HG02970 (cell line): ENCODE results near the gene IRF2BPL.

Source experiments
- ATAC-seq: cut with Tn5 transposase; IDR thresholded peaks from one replicate; pipeline ENCODE4 v1.9.1; 2021; ENCODE audit warnings: mild to moderate bottlenecking, moderate library complexity, moderate number of reproducible peaks; ENCODE audit not compliant: unreplicated experiment, low FRiP score

The IRF2BPL gene

DNA sequence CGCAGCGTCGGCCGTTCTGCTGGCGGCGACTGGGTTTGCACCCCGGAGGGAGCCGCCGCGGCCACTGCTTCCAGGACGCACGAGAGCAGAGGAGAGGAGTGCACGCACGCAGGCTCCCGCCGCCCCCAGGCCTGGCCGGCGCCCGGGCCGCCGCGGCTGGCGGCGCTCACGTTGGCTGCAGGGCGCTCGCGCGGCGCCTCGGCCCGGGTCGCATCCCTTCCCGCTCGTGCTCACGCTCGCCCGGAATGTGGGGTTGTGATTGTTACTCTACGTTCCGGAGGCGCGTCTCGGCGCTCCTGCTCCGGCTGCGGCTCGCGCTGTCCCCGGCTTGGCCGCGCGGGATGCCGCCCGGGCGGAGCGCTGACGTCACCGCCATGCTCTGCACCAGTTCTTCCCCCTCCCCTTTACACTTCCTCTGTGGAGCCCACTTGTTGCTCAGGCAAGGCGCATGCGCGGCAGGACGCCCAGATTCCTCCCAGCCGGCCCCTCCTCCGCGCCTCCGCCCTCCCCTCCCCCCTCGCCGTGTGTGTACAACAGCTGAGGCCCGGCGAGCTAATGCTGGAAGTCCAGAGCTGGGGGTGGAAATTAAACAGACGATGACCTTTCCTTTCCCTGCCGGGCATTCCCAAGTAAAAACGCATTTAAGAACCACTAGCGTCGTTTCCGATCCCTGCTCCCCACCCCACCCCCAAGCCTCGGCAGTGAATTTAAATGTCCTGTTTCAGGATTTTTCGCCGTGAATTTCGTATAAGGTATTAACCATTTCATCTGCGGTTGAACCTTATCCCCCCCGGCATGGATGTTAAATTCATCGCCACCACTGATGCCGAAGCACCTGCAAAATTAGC, at the start of gene IRF2BPL:
Gene IRF2BPL (minus strand): TSS at position 325 of the 848 bp plus-strand sequence. CDS start 916 bp downstream, outside the sequence.
- peak; percentile 77 for ATAC-seq

DNA sequence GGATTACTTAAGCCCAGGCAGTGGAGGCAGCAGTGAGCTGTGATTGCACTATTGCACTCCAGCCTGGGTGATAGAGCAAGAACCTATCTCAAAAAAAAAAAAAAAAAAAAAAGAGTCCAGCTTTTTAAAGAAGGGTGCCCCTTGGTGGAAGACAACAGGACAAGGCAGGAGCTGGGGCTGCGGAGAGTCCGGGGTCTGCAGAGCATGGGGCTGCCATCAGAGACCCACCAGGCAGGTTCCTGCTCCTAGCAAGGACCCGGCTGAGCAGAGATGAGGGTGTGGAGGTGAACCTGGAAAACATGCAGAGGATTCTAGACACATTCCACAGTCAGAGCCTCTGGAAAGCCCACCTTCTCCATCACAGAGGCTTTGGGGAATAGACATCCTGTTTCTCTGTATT, 48.5 kb upstream of the IRF2BPL start:
- ATAC-seq, result no peak

GRCh38 chr14:77076113-77076631, 47.7 kb upstream of the IRF2BPL start:
- ATAC-seq, result no peak

DNA sequence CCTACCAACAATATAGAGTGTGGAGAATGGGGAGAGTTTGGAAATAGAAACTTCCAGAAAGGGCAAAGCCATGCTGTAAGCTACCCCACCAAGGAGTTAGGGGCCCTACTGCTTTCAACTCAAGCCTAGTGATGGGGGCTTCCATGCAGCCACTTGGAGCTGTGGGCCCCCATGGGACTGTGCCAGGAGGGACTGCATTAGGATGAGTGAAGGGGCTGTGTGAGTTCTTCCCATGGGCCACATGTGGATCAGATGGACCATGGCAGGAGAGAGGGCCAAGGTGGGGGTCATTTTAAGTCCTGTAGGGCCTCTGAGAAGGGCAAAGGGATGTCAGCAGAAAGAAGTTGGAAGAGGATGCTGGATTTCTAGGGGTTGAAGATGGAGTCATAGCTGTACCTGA, 46.5 kb upstream of the IRF2BPL start:
- no peak for ATAC-seq

DNA sequence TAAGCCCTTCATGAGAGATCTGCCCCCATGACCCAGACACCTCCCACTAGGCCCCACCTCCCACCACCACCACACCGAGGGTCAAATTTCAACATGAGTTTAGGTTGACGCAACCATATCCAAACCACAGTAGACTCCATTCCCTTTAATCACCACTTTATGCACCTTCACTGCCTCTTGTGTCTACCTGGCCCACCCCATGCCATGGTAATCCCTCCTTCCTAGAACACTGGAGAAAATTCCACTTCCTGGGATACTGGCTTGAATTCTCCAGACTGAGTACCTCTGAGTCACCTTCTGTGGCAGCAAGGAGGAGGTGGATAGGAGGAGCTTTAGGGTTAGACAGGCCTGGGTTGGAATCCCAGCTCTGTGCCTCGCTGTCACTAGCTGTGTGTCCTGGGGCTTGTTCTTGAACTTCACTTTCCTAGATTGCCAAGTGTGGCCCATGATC, 43.5 kb upstream of the IRF2BPL start:
- ATAC-seq, result no peak

DNA sequence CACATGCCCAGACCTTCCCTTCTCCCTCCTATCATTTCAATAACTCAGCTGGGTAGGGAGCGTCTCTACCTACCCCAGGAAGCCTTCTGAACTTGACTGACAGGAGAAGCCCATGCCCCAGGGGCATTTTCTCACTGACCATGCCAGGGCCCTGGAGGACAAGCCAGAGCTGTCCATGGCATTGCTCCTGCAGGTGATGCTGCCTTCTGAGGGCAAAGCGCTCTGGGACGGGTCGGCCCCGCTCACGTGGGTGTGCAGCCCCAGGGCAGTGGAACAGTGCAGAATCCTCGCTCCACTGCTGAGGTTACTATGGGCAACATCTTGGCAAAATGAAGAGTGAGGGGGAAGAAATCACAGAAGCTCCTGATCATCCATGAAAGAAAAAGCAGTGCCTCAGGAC, 41.0 kb upstream of the IRF2BPL start:
- no peak for ATAC-seq

GRCh38 chr14:77068517-77069200, 40.2 kb upstream of the IRF2BPL start:
- ATAC-seq, result no peak

GRCh38 chr14:77067632-77068516, 39.4 kb upstream of the IRF2BPL start:
- no peak for ATAC-seq

DNA sequence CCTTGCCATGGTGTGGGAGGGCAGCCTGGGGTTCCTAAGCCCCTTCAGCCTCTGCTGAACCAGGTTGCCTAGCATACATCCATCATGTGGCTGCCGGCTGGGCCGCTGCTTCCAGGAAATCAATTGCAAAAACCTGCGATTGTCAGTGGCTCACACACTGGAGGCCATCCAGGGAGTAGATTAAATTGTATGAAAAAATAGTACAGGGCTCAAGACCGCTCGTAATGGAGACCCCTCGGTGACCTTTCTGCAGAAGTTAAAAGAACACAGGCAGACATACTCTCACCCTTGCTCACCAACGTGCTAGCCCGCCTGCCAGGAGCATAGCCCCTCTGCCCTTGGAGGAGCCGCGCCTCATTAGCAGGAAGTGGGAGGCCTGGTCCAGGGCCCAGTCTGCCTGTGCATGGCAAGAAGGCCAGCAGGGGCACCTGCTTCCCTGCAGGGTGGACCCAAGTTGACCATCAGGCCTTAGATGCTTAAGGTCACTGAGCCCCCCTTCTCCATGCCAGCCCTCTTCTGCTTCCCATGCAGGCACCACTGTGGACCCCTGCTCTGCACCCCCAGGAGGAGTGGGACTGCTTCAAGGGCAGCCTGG, 38.2 kb upstream of the IRF2BPL start:
- ATAC-seq, result no peak

- ATAC-seq, result no peak
Measured at GRCh38 chr14:77065851-77066577, 37.5 kb upstream of the IRF2BPL start.

DNA sequence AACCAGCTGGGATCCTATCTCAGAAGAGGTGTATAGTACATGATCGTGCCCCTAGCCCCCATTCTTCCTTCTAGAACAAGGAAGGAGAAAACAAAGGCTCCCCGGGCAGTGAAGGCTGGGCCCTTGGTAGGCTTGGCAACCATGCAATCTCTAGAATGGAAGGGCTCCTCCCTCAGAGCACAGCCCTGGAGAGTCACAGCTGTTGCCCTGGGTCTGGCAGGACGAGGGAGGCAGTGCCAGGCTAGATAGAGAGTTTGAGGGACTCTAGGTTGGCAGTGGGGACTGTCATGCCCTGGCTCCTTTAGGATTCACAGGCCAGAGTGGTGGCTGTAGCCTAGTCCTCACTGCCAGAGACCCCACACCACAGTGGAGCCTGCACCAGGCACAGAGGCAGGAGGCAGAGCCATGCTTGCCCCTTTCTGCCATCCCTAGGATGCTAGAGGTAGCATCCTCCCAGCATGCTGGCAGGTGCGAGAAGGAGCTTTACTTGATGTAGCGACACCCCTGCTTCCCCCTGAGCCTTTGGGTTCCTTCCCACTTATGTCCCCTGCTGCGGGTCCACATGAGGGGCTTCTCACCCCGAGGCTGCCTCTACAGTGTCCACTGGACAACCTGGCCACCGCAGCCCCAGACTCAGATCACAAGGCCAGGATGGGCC, 36.1 kb upstream of the IRF2BPL start:
- ATAC-seq, result no peak

DNA sequence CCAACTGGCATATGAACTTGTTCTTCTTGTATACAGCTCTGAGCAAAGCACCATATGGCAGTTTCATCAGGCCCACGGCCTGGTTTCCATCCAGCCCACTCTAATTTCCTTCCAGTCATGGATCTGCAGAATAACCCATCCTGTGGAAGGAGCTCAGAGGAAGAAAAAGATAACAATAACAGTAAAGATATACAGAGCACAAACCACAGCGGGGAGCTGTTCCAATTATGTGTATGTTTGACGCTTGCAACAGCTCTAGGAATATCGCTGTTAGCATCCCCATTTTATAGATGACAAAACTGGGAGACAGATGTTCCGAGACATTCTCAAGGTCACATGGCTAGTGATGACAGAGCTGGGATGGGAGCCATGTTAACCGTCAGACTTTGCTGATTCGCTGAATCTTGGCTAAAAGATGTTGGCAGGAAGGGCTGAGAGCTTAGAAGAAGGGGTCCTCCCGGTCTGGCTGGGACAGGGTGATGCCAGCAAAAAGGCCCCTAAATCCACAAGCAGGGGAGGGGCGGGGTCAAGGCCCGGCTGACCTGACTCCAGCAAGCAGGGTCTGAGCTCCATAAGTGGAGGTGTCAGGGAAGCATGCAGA, 35.2 kb upstream of the IRF2BPL start:
- ATAC-seq, result no peak

DNA sequence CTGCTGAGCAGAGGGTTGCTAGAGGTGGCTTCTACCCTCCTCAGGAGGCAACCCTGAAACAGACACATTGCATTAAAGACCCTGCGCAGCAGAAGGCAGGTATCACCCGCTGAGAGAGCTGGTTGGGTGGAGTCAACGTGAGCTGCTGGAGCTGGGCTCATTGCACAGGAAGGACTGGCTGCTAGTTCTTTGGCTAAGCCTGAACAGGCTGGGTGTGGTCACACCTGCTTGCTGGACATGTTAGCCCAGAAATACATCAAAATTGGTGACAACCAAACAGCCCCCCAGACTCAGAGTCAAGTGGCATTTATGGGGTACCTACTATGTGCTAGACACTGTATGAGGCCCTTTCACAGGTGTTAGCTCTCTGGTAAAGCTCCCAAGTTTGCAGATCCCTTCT, 33.8 kb upstream of the IRF2BPL start:
- no peak for ATAC-seq

- no peak for ATAC-seq
Measured at GRCh38 chr14:77061630-77062257, 33.2 kb upstream of the IRF2BPL start.

DNA sequence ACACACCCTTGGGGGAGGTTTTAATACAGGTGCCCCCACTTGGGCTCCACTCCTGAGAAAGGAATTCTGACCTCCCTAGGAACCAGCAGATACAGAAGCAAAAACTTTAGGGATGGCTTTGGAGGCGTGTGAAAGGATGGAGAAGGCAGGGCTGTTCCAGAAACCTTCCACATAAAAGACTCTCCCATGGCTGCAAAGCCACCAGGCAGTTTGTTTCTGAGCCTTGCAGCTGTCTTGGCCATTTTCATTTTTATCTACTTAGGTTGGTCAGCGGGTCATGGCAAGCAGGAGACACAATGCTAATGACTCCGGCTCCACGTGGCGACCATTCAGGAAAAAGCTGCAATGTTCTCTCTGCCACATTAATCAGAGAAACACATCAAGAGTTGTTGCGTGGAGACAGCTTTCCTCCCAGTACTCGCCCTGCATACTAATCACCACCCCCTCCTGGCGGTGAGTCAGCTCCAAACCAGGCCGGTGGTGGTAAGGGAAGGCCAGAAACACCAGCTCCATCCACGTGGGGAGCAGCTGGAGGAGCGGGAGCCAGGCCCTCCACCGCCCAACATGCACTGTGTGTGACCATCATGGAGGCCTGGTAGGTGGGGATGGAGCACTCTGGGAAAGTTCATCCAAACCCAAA, 30.9 kb upstream of the IRF2BPL start:
- no peak for ATAC-seq

DNA sequence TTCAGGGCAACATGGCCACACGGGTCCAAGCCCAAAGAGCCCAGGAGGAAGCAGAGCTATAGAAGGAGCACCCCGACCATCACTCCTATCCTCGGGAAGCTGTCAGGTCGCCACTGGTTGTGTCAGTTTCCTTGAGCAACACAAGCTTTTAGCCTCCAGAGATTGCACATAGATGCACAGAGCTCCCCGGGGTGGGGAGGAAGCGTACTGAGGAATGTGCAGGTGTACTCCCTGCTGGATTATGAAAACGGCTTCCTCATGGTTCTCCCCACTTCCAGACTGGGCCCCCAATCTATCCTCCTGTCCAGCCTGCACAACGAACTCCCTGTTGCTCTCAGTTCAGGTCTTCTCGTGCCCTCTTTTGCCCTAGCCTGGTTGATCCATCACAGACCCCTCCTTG, 30.3 kb upstream of the IRF2BPL start:
- no peak for ATAC-seq

- no peak for ATAC-seq
Measured at GRCh38 chr14:77058117-77058516, 29.6 kb upstream of the IRF2BPL start.

DNA sequence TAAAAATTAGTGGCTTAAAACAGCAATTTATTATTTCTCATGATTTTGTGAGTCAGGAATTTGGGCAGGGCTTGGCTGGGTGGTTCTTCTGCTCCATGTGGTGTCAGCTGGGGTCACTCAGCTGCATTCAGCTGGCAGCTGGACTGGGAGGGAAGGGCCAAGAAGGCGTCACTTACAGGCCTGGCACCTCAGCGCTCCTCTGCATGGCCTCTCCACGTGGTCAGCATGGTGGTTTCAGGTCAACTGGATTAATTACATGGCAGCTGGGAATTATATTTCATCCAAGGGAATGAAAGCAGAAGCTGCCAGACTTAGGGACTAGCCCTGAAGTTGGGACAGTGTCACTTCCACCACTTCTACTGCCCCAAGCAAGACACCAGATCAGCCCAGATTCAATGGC, 27.5 kb upstream of the IRF2BPL start:
- ATAC-seq, result no peak
